HepG2 (cell line): Measurements from ENCODE around the gene CNNM3. TPM values are rescaled to one million over a fixed set of nuclear protein-coding genes. Genes with fewer than 3 reads are reported as not detected.

Source experiments
- ATAD3A ChIP-seq: sonication (generic); formaldehyde crosslinking; IDR thresholded peaks from 2 replicates; pipeline ENCODE4 v1.4.0; 2020; ENCODE audit warnings: missing genetic modification reagents
- MLLT10 ChIP-seq: sonication (generic); formaldehyde crosslinking; IDR thresholded peaks from 2 replicates; pipeline ENCODE4 v1.4.0; 2020; ENCODE audit warnings: missing genetic modification reagents
- MYNN ChIP-seq: sonication (generic); formaldehyde crosslinking; IDR thresholded peaks from 2 replicates; pipeline ENCODE4 v1.4.0; 2020; ENCODE audit warnings: mild to moderate bottlenecking, low read depth, missing genetic modification reagents
- ZXDC ChIP-seq: sonication (generic); formaldehyde crosslinking; IDR thresholded peaks from 2 replicates; pipeline ENCODE4 v1.5.0; 2020; ENCODE audit warnings: mild to moderate bottlenecking, missing genetic modification reagents
- polyA plus RNA-seq, 8 experiments: library from polyadenylated mRNA; depleted of rRNA in 3 of 8; stranded (reverse) in 7 of 8; unstranded in 1 of 8; fragments of >200 nt; fragmentation: Illumina TruSeq in 4 of 8; extraction: Trizol in 4 of 8; gene quantifications; 2 replicates each; pipeline versions ENCODE4 v1.2.1 to v1.2.3, GENCODE V29; 2011 to 2016; ENCODE audit warnings: low read depth in 4 of 8, missing spikeins in 1 of 8, mixed read lengths in 1 of 8; ENCODE audit not compliant: insufficient read depth in 1 of 8
- total RNA-seq, 5 experiments: library from RNA; depleted of rRNA; stranded (reverse); fragments of >200 nt; fragmentation: Illumina TruSeq; extraction: Trizol; gene quantifications; 2 replicates each; pipeline ENCODE4 v1.2.3, GENCODE V29; 2016; ENCODE audit warnings: low read depth in 1 of 5
- TF ChIP-seq, protein P1 (sequence below): sonication (generic); formaldehyde crosslinking; IDR thresholded peaks from 2 replicates; pipeline ENCODE4 v1.4.0; 2020; ENCODE audit warnings: missing genetic modification reagents

CNNM3 gene
- total and polyA plus RNA-seq, 2 of the 13 experiments (the other 11 are each of a cell fraction or from before 2014, with no cell fraction given): 21.2 to 27.9 TPM

GRCh38 chr2:96826546-96827278 lies 10.6 kb downstream of the CNNM3 start (continued):
- TF ChIP-seq ZXDC (CRISPR knock-in tag) (0 out of 2 replicates have a peak, but pooled peaks have one; percentile 35), MLLT10 (CRISPR knock-in tag) (no peak), MYNN (CRISPR knock-in tag) (no peak), ATAD3A (CRISPR knock-in tag) (no peak)
- TF ChIP-seq, protein P1, sequence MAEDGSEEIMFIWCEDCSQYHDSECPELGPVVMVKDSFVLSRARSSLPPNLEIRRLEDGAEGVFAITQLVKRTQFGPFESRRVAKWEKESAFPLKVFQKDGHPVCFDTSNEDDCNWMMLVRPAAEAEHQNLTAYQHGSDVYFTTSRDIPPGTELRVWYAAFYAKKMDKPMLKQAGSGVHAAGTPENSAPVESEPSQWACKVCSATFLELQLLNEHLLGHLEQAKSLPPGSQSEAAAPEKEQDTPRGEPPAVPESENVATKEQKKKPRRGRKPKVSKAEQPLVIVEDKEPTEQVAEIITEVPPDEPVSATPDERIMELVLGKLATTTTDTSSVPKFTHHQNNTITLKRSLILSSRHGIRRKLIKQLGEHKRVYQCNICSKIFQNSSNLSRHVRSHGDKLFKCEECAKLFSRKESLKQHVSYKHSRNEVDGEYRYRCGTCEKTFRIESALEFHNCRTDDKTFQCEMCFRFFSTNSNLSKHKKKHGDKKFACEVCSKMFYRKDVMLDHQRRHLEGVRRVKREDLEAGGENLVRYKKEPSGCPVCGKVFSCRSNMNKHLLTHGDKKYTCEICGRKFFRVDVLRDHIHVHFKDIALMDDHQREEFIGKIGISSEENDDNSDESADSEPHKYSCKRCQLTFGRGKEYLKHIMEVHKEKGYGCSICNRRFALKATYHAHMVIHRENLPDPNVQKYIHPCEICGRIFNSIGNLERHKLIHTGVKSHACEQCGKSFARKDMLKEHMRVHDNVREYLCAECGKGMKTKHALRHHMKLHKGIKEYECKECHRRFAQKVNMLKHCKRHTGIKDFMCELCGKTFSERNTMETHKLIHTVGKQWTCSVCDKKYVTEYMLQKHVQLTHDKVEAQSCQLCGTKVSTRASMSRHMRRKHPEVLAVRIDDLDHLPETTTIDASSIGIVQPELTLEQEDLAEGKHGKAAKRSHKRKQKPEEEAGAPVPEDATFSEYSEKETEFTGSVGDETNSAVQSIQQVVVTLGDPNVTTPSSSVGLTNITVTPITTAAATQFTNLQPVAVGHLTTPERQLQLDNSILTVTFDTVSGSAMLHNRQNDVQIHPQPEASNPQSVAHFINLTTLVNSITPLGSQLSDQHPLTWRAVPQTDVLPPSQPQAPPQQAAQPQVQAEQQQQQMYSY (CRISPR knock-in tag): no peak
